Dermis blood vessel endothelial cell (primary cell): ENCODE data around the gene ZFAND6. TPM values are rescaled to one million over a fixed set of nuclear protein-coding genes. Genes with fewer than 3 reads are reported as not detected.
"Not testable (repeated sequence)": the region's sequence is repeated elsewhere in the genome, so short reads cannot be mapped to it uniquely, and the experiment has no call there.

ENCODE experiments used
- DNase-seq: peaks from one replicate; pipeline ENCODE4 v3.0.0; 2010
- total RNA-seq: library from RNA; depleted of rRNA; stranded (reverse); fragments of >200 nt; gene quantifications from 2 replicates; pipeline ENCODE4 v1.2.3, GENCODE V29; 2014

The ZFAND6 gene
- total RNA-seq, 1 donor from 2014 or later = 144 TPM

- no peak for DNase-seq
These were observed 39.8 kb downstream of the ZFAND6 start for GRCh38 chr15:80099241-80099640.

- not testable (repeated sequence) for DNase-seq
These were observed 40.2 kb downstream of the ZFAND6 start for GRCh38 chr15:80099662-80100061.

- DNase-seq = no peak
These were observed 40.8 kb downstream of the ZFAND6 start for GRCh38 chr15:80100247-80100646.

DNA sequence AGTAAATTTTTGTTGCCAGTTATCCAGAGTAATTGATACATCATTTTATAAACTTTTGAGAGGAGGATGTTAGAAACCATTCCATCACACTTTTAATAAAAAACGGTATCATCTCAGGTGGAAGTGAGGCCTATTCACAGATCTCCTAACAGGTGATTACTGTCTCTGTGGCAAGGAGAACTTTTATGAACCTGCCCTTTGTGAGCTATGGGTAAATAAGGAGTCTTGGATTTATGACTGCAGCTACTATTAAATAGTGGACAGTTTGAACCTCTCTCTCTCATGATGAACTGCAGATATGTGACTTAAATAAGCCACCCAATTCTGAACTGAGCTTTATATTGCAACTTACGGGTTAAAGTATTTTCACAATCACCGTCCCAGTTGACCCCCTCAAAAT lies 45.7 kb downstream of the ZFAND6 start:
- DNase-seq = no peak

GRCh38 chr15:80105595-80105994 lies 46.1 kb downstream of the ZFAND6 start:
- peak; percentile 29 for DNase-seq

GRCh38 chr15:80106051-80106450 lies 46.6 kb downstream of the ZFAND6 start:
- no peak for DNase-seq

DNA sequence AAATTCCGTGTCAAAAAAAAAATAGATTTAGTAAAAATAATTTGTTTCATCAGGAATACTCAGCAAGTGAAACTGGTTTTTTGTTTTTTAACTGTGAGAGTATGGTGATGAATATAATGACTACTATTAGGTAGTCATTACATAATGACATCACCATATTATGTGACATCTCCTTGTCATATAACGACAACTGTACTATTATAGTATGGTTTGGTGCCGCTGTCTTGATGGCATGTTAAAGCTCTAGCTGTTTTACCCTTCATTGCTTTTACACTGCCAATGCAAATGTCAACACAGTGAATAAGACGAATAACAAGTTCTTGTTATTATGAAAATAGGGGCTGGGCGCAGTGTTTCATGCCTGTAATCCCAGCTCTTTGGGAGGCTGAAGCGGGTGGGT lies 47.7 kb downstream of the ZFAND6 start:
- DNase-seq = no peak

GRCh38 chr15:80107774-80108173 lies 48.3 kb downstream of the ZFAND6 start:
- DNase-seq = no peak

DNA sequence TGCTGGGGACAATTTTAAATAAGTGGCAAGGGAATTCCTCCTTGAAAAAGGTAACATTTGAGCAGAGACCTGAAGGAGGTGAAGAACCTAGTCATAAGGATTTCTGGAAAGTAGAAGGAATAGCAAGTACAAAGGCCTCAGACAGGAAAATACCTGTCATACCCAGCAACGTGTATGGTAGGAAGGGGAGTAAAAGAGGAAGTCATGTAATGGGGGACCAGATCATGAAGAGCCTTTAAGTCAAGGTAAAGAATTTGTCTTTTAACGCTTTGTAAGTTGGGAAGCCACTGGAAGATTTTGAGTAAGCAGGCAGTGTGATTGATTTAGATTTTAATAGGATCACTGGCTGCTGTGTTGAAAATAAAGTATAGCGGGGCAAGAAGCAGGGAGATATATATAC lies 49.9 kb downstream of the ZFAND6 start:
- no peak for DNase-seq

- DNase-seq = no peak
These were observed 51.4 kb downstream of the ZFAND6 start for GRCh38 chr15:80110920-80111319.

DNA sequence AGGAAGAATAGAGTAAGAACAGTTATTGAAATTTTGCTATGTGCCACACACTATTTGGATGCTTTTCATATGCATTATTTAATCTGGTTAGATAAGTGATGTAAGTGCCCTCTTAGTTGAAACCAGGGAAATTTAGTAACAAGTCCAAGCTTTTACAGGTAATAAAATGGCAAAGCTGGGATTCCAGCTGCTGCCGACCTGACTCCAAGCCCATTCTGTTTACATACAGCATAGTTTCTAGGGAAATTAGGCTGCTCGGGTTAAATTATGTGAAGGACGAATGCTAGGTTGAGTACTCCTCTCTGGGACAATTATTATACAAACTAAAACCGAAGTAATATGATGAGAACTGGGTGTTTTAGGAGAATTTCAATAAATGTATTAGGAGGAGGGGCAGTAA lies 54.6 kb downstream of the ZFAND6 start:
- DNase-seq = no peak

GRCh38 chr15:80115021-80115420 lies 55.5 kb downstream of the ZFAND6 start:
- DNase-seq = no peak

DNA sequence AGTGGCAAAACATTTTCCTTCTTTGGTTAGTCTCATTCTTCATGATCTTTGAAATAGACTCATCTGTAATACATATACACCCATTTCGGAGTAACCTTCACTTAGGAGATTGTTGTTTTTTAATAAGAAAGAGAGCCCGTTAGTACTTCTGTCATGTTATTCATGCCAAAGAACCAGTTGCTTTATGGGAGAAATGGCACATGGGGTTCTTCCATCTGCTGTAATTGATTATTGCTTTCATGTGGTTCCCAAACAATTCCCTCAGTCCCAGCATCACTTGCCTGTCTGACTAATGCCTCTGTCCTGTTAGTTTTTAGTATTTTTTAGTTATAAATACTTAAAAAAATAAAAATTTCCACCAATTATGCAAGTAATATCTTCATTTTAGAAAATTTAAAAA lies 59.5 kb downstream of the ZFAND6 start:
- no peak for DNase-seq

DNA sequence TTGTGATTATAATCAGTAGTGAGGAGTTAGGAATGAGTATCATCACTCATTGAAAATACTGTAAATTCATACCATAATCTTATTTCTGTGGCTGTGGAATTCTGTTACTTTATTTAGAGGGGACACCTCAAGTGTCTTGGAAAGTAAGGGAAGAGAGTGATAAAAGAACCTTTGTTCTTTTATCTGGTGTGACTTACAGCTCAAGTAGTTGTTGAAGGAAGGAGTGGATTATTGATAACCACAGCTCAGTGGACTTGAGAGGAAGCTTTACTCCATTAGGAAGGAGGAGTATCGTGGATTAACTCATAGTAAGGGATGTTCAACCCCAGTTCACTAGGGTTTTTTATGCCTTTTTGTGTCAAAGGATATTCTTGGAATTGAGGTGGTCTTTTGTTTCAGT lies 61.2 kb downstream of the ZFAND6 start:
- no peak for DNase-seq

DNA sequence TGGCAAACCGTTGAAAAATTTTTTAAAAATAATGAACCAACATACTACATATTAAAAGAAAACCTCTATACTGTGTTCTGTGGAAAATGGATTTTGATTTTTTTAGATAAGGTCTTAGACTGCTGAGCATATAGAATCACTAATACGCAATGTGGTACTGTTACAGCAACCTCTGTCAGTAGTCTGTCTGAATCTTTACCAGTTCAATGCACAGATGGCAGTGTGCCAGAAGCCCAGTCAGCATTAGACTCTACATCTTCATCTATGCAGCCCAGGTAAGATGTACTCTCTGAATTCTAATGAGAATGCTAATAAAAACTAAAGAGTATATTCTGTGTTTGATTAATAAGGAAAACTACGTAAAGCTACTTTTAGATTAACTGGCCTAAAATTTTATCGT lies 62.1 kb downstream of the ZFAND6 start:
- no peak for DNase-seq

DNA sequence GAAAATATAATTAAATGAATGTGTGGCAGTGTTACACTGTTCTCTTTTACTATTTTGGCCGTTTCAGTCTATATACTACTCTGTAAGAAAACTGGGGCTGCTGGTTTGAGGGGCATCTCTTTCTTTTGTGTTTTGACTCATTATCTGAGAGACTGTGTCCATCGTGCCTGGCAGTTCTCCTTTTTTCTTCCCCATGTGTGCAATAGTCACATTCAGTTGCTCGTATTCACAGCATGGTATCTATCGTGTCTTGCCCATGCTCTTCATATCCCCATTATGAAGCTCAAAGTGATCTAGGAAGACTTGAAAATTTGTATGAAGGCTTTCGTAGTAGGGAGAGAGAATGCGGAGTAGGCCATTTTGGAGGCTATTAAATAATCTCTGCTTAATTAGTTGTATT lies 63.6 kb downstream of the ZFAND6 start:
- DNase-seq = no peak

DNA sequence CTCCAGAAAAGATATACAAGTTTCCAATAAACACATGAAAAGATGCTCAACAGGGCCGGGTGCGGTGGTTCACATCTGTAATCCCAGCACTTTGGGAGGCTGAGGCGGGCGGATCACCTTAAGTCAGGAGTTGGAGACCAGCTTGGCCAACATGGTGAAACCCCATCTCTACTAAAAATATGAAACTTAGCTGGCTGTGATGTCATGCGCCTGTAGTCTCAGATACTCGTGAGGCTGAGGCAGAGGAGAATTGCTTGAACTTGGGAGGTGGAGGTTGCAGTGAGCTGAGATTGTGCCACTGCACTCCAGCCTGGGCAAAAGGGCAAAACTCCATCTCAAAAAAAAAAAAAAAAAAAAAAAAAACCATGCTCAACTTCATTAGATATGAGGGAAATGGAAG lies 67.8 kb downstream of the ZFAND6 start:
- DNase-seq = not testable (repeated sequence)

GRCh38 chr15:80127911-80128310 lies 68.4 kb downstream of the ZFAND6 start:
- peak; percentile 43 for DNase-seq

DNA sequence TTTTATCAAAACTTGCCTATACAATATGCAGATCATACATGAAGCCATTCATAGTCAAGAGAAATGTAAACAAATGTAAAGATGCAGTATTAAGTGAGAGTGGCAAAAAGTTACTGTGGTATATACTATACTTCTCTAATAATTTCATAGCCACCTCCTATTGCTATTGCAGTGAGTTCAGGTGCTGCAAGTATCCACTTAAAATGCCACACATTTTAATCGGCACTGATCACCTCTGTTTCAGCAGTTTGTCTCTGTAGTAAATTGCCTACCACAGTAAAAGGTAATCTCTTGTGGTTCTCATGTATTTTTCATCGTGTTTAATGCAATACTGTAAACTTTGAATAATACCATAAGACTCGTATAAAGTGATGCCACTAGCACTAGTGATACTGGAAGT lies 72.9 kb downstream of the ZFAND6 start:
- DNase-seq = no peak

GRCh38 chr15:80136854-80137253 lies 77.4 kb downstream of the ZFAND6 start:
- no peak for DNase-seq

- DNase-seq = no peak
These were observed 79.5 kb downstream of the ZFAND6 start for GRCh38 chr15:80138961-80139360.

DNA sequence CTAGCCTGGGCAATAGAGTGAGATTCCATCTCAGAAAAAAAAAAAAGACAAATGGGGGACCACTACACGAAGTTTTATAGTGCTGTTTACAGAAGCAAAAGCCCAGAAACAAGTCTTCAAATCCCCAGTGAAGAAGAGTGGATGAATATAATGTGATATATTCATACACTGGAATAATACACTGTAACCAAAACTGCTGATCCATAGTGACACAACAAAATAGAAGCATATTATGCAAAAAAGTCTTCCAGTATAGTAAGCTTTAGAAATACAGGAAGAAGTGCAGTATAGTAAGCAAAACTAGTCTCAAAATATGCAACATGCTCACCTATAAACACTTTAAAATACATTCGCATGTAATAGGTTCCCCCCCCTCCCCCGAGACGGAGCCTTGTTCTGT lies 81.4 kb downstream of the ZFAND6 start:
- DNase-seq = no peak

GRCh38 chr15:80141916-80142598 lies 82.6 kb downstream of the ZFAND6 start:
- DNase-seq = no peak

- no peak for DNase-seq
These were observed 83.2 kb downstream of the ZFAND6 start for GRCh38 chr15:80142646-80143045.

DNA sequence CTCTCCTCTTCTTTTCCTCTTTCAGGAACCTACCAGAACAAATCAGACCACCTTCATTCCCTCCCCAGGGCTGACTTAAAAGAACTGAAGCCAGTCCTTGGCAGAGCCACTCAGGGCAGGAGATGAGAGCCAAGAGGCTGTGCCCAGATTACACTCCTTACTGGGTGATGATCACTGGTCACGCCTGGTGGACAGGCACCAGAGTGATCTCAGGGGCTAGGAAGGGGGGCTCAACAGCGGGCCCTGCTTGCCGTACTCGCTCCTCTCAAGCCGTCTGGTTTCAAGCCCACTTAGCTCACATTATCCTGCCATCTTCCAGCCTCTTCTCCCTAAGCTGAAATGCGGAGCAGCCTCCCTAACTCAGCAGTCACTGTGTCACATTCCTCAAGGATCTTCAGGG lies 91.7 kb downstream of the ZFAND6 start:
- no peak for DNase-seq
